GM12891 (cell line): Measurements from ENCODE around the gene RPA1.

ENCODE experiments used
- DNase-seq: peaks from one replicate; pipeline ENCODE4 v3.0.0; 2011; ENCODE audit warnings: low spot score; ENCODE audit not compliant: insufficient read length
- FAIRE-seq: peaks from 2 replicates; lab custom pipeline; 2011; peaks lifted over from hg19 to GRCh38; lab: Jason Lieb, UNC
- PAX5 ChIP-seq: IDR thresholded peaks from 2 replicates; pipeline ENCODE4 v1.6.1; 2011; ENCODE audit warnings: low read length, moderate library complexity, mild to moderate bottlenecking; ENCODE audit not compliant: insufficient read depth, severe bottlenecking
- POLR2A ChIP-seq: IDR thresholded peaks from 2 replicates; pipeline ENCODE4 v1.6.1; 2011; ENCODE audit warnings: low read depth, low read length, control low read depth
- POLR2AphosphoS5 ChIP-seq: IDR thresholded peaks from 2 replicates; pipeline ENCODE4 v1.6.1; 2011; ENCODE audit warnings: low read depth, low read length, control low read depth
- POU2F2 ChIP-seq: IDR thresholded peaks from 2 replicates; pipeline ENCODE4 v1.6.1; 2011; ENCODE audit warnings: low read depth, mild to moderate bottlenecking, control low read depth, low read length, moderate library complexity
- SPI1 ChIP-seq: IDR thresholded peaks from 2 replicates; pipeline ENCODE4 v1.6.1; 2011; ENCODE audit warnings: low read depth, low read length, control low read depth
- TAF1 ChIP-seq: IDR thresholded peaks from 2 replicates; pipeline ENCODE4 v1.6.1; 2011; ENCODE audit warnings: low read depth, low read length, control low read depth

The RPA1 gene

DNA sequence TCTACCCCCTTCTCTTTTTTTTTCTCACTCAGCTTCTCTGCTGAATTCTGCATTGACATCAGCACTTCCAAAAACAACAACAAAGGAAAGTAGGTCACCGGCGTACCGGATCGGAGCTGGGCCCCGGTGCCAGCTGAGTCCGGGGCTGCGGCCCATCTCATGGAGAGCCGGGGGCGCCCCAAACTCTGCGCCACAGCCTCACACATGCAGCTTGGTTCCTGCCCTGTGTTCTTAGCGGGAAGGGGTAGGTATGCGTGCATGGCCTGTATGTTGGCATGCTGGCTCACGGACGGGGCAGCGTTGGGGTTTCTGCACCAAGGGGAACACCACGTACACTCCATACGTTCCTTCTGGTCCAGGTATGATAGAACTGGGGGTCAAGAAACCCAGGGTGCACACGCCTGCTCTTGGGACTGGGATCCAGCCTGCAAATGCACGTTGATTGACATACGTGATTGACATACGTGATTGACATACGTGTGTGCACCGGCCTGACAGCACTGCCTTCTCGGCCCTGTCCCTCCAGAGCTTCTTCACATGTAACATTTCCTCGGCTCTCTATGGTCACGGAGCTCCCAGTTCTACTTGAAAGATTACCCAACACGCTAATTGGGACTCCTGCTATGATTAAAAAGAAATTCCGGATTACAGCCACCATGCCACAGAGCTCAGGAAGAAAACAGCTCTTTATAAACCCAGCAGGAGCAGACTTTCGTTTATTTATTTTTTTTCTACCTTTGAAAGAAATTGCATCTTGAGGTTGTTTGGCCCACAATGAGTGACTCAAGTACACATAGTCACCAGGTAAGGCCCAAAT, 88.7 kb downstream of the RPA1 start:
- FAIRE-seq (no peak), DNase-seq (no peak)
- TF ChIP-seq POU2F2 (no peak), SPI1 (no peak), TAF1 (no peak), PAX5 (no peak), POLR2AphosphoS5 (no peak), POLR2A (no peak)

DNA sequence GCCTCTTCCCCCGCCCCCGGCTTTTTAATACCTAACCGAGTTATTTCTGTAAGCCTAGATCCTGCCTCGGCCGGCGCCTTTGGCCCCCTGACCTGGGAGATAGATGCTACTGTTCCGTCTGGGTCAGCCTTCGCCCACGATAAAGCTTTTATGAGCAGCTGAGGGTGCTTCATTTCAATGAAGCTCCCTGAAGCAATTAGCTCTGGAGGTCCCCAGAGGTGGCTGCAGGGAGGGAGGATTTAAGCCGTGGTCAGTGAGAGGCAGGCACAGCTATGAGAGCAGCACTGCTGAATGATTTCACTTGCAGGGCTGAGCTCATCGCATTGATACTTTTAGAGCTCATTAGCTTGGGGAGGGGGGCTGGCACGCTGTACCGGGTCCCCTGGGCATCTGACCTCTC, 89.4 kb downstream of the RPA1 start:
- FAIRE-seq (no peak), DNase-seq (no peak)
- no peak for TF ChIP-seq POU2F2
- TF ChIP-seq SPI1 = no peak
- no peak for TF ChIP-seq PAX5
- TF ChIP-seq POLR2A = no peak
- no peak for TF ChIP-seq TAF1
- TF ChIP-seq POLR2AphosphoS5 = no peak

DNA sequence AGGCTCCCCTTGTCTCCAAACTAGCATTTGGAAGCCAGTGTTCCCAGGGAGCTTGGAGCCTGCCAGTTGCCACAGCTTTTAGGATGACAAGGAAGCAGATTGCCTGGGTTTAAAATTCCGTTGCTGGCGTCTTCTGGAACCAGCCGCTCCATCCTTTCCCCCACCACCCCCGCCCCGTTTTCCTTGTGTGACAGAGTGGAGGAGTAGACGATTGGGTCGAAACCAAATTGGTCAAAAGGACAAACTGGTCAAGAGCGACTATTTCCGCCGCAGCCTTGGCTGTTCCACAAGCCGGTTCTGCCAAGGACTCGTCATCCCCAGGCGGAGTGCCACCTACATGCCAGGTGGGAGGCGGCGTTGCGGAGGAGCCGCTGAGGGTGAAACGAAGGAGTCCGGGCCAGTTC, 91.1 kb downstream of the RPA1 start:
- DNase-seq (no peak), FAIRE-seq (no peak)
- TF ChIP-seq POLR2AphosphoS5 = no peak
- TF ChIP-seq POLR2A = no peak
- no peak for TF ChIP-seq SPI1
- TF ChIP-seq TAF1 = no peak
- no peak for TF ChIP-seq PAX5
- TF ChIP-seq POU2F2 = no peak

DNA sequence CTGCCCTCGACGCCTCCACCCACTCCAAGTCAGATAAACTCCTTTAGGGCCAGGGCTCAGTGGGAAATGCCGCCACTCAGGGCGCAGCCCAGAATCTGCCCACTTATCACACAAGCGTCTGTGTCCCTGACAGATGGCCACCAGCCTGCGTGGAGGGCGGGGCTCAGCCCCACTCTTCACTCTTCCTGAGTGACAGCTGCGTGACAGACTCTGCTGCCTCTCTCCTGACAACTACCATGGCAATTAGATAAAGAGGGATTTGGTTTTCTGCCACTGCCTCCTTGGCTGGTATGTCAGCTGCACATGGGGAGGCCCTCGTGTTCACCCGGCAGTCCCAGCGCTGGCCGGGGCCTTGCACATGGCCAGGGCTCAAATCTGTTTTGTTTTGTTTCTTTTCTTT, 99.2 kb downstream of the RPA1 start:
- no peak for FAIRE-seq

DNA sequence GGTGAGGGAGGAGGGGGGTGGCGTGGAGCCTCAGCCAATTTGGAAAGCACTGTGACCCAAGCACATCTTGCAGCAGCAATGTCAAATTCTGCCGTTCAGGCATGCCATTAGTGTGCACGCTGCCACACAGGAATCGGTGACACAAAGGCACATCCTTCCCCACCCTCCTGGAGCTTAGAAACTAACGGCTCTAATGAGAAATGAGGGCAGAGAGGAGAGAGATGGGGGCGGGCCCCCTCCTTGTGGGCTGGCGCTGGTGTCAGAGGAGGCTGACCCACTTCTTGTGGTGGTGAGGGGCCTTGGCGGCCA, 100.5 kb downstream of the RPA1 start:
- no peak for TF ChIP-seq PAX5
- no peak for TF ChIP-seq TAF1
- TF ChIP-seq POLR2AphosphoS5 = no peak
- TF ChIP-seq SPI1 = no peak
- no peak for TF ChIP-seq POU2F2
- TF ChIP-seq POLR2A = no peak
- no peak for FAIRE-seq
- no peak for DNase-seq

More for the DNA sequence above, 99.2 kb downstream of the RPA1 start:
- DNase-seq = no peak
- TF ChIP-seq TAF1 = no peak
- no peak for TF ChIP-seq POLR2A
- no peak for TF ChIP-seq PAX5
- no peak for TF ChIP-seq POLR2AphosphoS5
- no peak for TF ChIP-seq POU2F2
- TF ChIP-seq SPI1 = no peak

DNA sequence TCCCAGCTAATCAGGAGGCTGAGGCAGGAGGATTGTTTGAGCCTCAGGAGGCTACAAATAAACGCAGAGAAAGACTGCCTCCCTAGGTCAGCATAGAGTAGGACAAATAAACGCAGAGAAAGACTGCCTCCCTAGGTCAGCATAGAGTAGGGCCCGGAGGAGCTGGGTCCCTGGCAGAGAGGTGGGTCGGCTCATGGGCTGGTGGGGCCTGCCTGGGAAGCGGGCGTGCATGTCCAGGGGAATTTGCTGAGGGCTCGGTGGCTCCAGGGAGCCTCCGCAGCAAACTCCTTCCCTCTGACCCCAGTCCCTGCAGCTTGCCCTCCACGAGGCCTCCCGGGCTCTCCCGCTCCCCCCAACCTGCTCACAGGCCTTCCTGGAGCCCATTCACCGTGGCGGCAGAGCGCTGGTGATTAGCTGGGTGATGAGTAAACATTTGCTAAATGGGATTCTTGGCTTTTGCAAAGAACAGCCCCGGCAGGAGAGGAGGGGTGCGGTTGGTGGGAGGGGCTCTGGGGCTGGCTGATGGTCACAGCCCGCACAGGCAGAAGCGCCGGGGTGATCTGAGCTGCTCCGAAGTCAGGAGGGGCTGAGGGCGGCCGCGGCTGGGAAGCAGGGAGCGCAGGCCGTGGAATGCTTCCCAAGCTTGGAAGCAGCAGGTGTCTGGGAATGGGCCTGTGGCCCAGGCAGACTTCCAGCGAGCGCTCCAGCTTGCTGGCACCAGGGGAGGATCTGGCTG, 102.2 kb downstream of the RPA1 start:
- FAIRE-seq (no peak), DNase-seq (no peak)
- TF ChIP-seq POU2F2 (no peak), TAF1 (no peak), SPI1 (no peak), PAX5 (no peak), POLR2AphosphoS5 (no peak), POLR2A (no peak)

DNA sequence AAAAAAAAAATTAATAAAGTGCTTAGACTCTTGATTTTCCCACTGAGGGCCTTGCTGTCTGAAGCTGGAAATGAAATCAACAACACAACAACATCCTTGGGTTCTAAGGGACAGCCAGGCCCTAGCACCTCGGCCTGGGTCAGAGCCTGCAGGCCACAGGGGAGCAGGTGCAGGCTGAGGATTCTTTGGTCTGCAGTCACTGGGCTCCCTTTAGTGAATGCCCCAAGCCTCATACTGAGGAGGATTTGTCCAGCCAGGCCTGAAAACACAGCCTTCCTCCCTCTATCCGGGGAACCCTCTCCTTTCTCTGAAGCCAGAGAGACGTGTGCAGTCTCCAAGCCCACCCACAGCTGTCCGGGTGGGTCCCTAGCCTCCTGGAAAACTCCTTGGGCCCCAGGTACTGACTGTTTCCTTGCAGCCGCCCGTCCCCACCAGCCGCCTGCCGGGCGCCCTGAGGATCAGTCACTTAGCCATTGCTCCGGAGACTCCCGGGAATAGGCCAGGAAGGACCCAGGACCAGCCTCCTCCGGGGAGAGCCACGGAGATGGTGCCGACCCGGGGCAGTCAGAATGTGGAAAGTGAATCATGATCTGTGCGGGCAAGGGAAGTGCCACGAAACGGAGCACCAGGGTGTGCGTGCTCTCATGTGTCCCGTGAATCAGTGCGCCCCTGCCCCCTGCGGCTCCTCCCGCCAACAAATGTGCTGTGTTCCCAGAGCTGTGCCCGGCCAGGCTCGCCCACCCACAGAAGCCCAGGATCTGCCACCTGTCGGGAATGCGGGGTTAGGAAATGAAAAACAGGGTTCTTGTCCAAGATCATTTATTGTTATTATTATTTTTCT, 104.3 kb downstream of the RPA1 start:
- FAIRE-seq (no peak), DNase-seq (no peak)
- TF ChIP-seq POLR2A (no peak), POLR2AphosphoS5 (no peak), TAF1 (no peak), SPI1 (no peak), POU2F2 (no peak)

DNA sequence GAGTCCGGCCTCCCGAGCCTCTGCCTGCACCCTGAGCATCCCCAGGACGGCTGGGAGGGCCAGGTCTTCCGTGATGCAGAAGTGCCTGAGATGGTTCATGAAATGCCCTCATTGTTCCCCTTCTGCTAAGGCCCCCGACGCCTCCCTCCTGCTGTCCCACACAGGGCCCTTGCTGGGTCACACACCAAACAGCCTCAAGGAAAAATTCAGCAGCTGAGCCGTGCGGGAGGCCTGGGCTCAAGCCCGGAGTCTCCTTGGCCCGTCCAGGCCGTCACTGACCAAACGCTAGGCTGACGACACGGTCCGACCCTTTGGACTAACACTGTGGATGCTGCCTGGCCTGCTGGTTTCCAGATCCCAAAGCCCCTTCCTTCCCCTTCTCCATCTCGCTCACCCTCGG, 105.1 kb downstream of the RPA1 start:
- no peak for TF ChIP-seq POLR2A
- no peak for TF ChIP-seq PAX5
- no peak for TF ChIP-seq TAF1
- TF ChIP-seq SPI1 = no peak
- no peak for TF ChIP-seq POLR2AphosphoS5
- no peak for TF ChIP-seq POU2F2
- DNase-seq = no peak
- no peak for FAIRE-seq

DNA sequence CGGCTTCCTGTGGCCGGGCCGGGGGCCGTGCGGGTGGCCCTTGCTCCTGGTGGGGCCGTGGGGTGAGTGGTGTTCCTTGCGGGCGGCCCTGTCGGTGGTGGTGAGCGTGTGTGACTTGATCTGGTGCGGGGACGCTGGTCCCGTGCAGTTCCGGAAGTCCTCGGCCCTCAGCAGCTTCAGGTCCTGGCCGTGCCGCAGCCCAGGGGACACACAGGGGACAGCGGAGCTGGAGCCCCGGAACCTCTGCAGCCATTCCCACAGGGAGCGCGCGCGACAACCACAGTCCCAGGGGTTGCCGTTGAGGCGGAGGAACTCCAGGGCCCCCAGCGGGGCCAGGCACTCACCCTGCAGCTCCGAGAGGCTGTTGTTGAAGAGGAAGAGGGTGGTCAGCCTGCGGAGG, 107.0 kb downstream of the RPA1 start:
- FAIRE-seq (no peak), DNase-seq (no peak)
- TF ChIP-seq POLR2A (no peak), PAX5 (no peak), POU2F2 (no peak), POLR2AphosphoS5 (no peak), SPI1 (no peak), TAF1 (no peak)

DNA sequence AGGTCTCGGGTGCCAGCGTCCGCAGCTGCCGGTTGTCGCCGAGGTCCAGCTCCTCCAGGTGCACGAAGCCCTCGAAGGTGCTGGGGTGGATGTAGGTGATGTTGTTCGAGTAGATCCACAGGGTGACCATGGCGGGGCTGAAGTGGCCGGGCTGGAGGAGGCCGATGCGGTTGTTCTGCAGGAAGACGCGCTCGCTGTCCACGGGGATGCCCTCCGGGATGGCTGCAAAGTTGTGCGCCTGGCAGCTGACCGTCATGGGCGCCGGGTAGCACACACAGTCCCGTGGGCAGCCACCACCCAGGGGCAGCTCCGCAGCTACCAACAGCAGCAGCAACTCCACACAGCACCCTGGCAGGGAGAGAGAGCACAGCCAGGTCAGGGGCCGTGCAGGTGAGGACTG, 107.7 kb downstream of the RPA1 start:
- DNase-seq = no peak
- no peak for FAIRE-seq
- TF ChIP-seq POU2F2 (no peak), TAF1 (no peak), POLR2AphosphoS5 (no peak), SPI1 (no peak), POLR2A (no peak)
